ENCODE measurements around the gene TMEM143. TPM values are rescaled to one million over a fixed set of nuclear protein-coding genes. Genes with fewer than 3 reads are reported as not detected.
A peak's percentile ranks its signal among the peaks of the same experiment; 100 is the strongest.
"Not testable (repeated sequence)": the region's sequence is repeated elsewhere in the genome, so short reads cannot be mapped to it uniquely, and the experiment has no call there.

Gene TMEM143
- total RNA-seq, 1 donor from 2014 or later = 4.9 TPM

- DNase-seq (ENCODE audit: low read depth) = peak; percentile 13
Measured at GRCh38 chr19:48391100-48392005, 27.6 kb upstream of the TMEM143 start, which contains the start of gene KDELR1. Gene KDELR1 (minus strand): TSS chr19:48391551. CDS start chr19:48391358, 193 bp downstream.

GRCh38 chr19:48390188-48391099 lies 26.7 kb upstream of the TMEM143 start:
- DNase-seq (ENCODE audit: low read depth) = peak; percentile 39

GRCh38 chr19:48386981-48387380 lies 23.2 kb upstream of the TMEM143 start:
- DNase-seq (ENCODE audit: low read depth) = no peak

GRCh38 chr19:48385461-48386087 lies 21.8 kb upstream of the TMEM143 start:
- DNase-seq (ENCODE audit: low read depth) = no peak

- no peak for DNase-seq (ENCODE audit: low read depth)
Measured at GRCh38 chr19:48382286-48382685, 18.5 kb upstream of the TMEM143 start.

DNA sequence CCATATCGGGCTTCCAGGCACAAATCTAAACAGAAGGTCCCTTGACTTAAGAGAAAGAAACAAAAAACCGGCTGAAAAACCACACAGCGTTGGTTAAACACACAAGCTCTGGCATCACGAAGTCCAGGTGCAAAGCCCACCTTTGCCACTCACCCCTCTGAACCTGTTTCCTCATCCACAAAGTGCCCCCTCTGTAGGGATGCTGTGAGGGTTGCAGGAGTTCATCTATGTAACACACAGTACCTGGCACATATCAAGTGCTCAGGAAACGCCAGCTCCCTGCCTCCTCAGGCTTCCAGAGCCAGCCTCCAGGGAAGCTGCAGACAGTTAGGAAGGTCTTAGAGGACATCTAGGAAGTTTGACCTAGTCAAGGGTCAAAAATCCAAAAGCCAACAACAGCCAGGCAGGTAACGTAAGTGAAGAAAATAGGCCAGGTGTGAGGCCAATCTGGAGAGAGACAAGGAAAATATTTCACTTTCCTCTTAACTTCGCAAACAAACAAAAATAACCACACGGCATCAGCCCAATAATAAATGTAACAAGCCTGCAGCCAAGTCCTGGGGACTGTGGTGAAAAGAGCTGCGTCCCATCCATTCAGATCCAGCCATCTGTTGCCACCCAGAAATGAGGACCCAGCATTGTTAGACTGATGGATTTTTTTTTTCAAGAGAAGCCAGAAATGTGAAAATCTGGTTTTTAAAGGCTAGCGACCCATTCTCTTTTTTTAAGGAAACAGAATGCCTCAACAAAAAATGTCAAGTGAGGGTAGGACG lies 17.6 kb upstream of the TMEM143 start:
- DNase-seq (ENCODE audit: low read depth) = no peak

DNA sequence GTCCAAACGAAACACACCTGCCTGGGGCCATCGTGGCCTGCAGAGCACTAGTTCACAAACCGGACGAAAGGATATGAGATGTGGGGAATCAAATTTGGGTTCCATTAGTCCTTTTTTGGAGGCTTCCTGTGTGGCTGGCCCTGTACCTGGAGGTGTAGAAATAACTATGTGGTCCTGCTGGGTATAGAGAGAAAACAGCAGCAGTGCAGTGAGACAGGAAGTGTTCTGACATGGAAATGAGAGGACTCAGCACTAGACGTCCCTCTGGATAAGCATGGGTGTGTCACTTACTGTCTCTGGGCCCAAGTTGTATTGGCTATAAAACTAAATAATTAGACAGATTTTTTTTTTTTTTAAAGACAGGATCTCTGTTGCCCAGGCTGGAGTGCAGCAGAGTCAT lies 15.3 kb upstream of the TMEM143 start:
- no peak for DNase-seq (ENCODE audit: low read depth)

- DNase-seq (ENCODE audit: low read depth) = no peak
Measured at GRCh38 chr19:48378194-48378570, 14.4 kb upstream of the TMEM143 start.

- no peak for DNase-seq (ENCODE audit: low read depth)
Measured at GRCh38 chr19:48373567-48373966, 9.8 kb upstream of the TMEM143 start.

DNA sequence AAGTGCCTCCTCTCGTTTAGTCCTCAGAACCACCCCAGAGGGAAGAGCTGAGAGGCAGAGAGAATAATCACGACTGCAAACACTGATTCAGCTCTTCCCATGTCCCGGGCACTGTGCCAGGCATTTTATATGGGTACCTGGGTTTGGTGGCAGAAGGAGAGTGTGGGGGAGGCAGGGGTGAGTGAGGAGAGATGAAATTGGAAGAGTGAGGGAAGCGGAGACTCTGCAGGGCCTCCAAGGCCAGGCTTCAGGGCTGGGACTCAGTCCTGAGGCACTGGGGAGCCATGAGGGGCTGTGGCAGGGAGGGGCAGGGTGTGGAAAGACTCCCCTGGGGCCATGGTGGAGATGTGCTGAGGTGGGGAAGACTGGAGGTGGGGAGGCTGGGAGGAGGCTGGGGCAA lies 9.2 kb upstream of the TMEM143 start:
- DNase-seq (ENCODE audit: low read depth) = peak; percentile 66

GRCh38 chr19:48371771-48372170 lies 8.0 kb upstream of the TMEM143 start:
- not testable (repeated sequence) for DNase-seq (ENCODE audit: low read depth)

- no peak for DNase-seq (ENCODE audit: low read depth)
Measured at GRCh38 chr19:48371367-48371766, 7.6 kb upstream of the TMEM143 start.

- no peak for DNase-seq (ENCODE audit: low read depth)
Measured at GRCh38 chr19:48370955-48371354, 7.2 kb upstream of the TMEM143 start.

DNA sequence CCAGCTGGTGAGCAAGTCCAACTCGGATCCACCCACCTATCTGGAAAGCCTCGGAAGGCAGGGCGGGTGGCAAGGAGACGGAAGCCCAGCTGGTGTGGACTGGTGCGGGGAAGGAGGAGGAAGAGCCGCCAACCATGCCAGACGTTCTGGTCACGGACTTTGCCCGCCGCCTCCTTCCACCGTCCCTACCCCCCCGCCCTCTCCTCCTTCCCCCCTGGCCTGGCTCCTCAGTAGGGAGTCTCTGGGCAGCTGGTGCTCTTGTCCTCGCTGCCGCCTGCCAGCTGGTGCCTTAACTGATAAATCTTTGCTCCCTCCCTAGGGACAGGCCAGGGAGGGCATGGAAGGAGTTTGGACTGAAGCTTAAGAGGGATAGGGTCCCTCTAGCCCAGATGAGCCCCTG lies 5.2 kb upstream of the TMEM143 start:
- peak; percentile 22 for DNase-seq (ENCODE audit: low read depth)

DNA sequence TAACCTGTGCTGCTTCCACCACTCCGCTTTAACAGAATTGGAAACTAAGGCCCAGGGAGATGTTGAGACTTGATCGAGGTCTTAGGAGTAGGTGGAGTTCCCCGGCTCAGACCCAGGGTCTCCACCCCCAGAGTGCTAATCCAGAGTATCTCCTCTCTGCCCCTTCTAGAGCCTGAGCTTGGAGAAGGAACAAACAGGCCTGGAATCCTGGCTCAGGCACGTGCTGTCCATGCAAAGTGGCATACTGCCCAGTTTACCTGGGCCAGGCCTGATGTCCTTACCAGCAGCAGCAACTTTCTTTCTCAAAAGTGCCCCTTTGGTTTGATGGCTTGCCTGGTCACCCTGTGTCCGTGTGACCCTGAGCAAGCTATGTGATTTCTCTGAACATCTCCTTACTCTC lies 4.1 kb upstream of the TMEM143 start:
- DNase-seq (ENCODE audit: low read depth) = no peak

- no peak for DNase-seq (ENCODE audit: low read depth)
Measured at GRCh38 chr19:48365602-48366001, 1.9 kb upstream of the TMEM143 start.

DNA sequence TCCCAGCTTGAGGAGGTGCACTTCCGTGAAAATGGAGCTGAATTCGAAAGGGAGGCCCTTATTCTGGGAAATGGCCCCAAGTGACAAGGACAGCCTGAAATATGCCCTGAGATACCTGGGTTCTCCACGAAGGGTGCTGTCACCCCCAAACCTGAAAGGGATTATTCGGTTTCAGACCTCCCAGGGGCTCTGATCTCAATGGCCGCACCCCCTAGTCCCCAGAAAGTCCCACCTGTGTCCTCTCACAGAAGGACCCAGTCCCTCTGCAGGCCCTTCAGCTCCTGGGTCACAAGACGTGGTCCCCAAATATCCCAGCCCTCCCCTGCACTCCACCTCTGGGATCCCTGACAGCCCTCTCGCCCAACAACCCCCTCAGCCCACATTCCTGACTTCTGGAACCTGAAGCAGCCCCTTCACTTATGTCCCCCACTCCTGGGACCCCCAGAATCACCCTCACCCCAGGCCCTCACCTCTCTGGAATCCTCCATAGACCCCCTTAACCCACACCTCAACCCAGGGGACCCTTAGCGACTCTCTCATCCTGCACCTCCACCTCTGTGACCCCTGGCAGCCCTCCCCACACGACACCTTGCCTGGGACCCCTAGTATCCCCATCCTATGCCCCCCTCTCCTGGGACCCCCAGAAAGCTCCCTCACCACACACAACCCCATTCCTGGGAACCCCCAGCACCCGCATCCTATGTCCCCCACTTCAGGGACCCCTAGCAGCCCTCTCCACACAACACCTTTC lies 1.0 kb upstream of the TMEM143 start:
- no peak for DNase-seq (ENCODE audit: low read depth)

GRCh38 chr19:48363500-48363809 lies 285 bp downstream of the TMEM143 start:
- no peak for DNase-seq (ENCODE audit: low read depth)

GRCh38 chr19:48362716-48363499 lies 832 bp downstream of the TMEM143 start:
- DNase-seq (ENCODE audit: low read depth) = peak; percentile 89

GRCh38 chr19:48361912-48362311 lies 1.8 kb downstream of the TMEM143 start:
- DNase-seq (ENCODE audit: low read depth) = no peak

All from renal cortical epithelial cell (primary cell).